NCI-H2171 treated with DMSO at 0.1 percent for 48 hours (cell line): ENCODE data around the gene TMC1.

Source experiments
- DNase-seq: peaks from one replicate; lab custom pipeline; 2025; lab: John Stamatoyannopoulos, UW

The TMC1 gene

GRCh38 chr9:72614067-72614466 is 92.7 kb downstream of the TMC1 start:
- no peak for DNase-seq

- no peak for DNase-seq
Observed at GRCh38 chr9:72615931-72616330, 94.5 kb downstream of the TMC1 start.

- DNase-seq = peak; percentile 82
Observed at GRCh38 chr9:72618811-72619210, 97.4 kb downstream of the TMC1 start.

GRCh38 chr9:72622186-72622585 is 100.8 kb downstream of the TMC1 start:
- DNase-seq = no peak

- DNase-seq = no peak
Observed at GRCh38 chr9:72623156-72623555, 101.7 kb downstream of the TMC1 start.

GRCh38 chr9:72627147-72627546 is 105.7 kb downstream of the TMC1 start:
- DNase-seq = no peak

GRCh38 chr9:72627956-72628540 is 106.6 kb downstream of the TMC1 start:
- DNase-seq = no peak

- DNase-seq = no peak
Observed at GRCh38 chr9:72633966-72634365, 112.6 kb downstream of the TMC1 start.

GRCh38 chr9:72635197-72635596 is 113.8 kb downstream of the TMC1 start:
- no peak for DNase-seq

- no peak for DNase-seq
Observed at GRCh38 chr9:72636621-72637020, 115.2 kb downstream of the TMC1 start.

GRCh38 chr9:72643651-72644050 is 122.2 kb downstream of the TMC1 start:
- DNase-seq = no peak

GRCh38 chr9:72646061-72646460 is 124.7 kb downstream of the TMC1 start:
- no peak for DNase-seq

- no peak for DNase-seq
Observed at GRCh38 chr9:72648324-72649126, 127.1 kb downstream of the TMC1 start.

GRCh38 chr9:72649127-72649442 is 127.7 kb downstream of the TMC1 start:
- DNase-seq = no peak

GRCh38 chr9:72650206-72650605 is 128.8 kb downstream of the TMC1 start:
- DNase-seq = no peak

- no peak for DNase-seq
Observed at GRCh38 chr9:72656021-72656420, 134.6 kb downstream of the TMC1 start.

- DNase-seq = no peak
Observed at GRCh38 chr9:72657023-72657422, 135.6 kb downstream of the TMC1 start.

- DNase-seq = no peak
Observed at GRCh38 chr9:72658703-72659102, 137.3 kb downstream of the TMC1 start.

- DNase-seq = no peak
Observed at GRCh38 chr9:72661401-72662135, 140.2 kb downstream of the TMC1 start.

- no peak for DNase-seq
Observed at GRCh38 chr9:72665421-72665820, 144.0 kb downstream of the TMC1 start.

GRCh38 chr9:72667181-72667580 is 145.8 kb downstream of the TMC1 start:
- DNase-seq = no peak

- DNase-seq = no peak
Observed at GRCh38 chr9:72674961-72675360, 153.6 kb downstream of the TMC1 start.

GRCh38 chr9:72675586-72675985 is 154.2 kb downstream of the TMC1 start:
- DNase-seq = no peak
